GM21360 (cell line): ENCODE results near the gene SOX11.
"Not testable (repeated sequence)": the region's sequence is repeated elsewhere in the genome, so short reads cannot be mapped to it uniquely, and the experiment has no call there.

Source experiments
- ATAC-seq: cut with Tn5 transposase; IDR thresholded peaks from one replicate; pipeline ENCODE4 v1.9.1; 2021; ENCODE audit warnings: mild to moderate bottlenecking, moderate library complexity; ENCODE audit not compliant: unreplicated experiment

SOX11 gene

DNA sequence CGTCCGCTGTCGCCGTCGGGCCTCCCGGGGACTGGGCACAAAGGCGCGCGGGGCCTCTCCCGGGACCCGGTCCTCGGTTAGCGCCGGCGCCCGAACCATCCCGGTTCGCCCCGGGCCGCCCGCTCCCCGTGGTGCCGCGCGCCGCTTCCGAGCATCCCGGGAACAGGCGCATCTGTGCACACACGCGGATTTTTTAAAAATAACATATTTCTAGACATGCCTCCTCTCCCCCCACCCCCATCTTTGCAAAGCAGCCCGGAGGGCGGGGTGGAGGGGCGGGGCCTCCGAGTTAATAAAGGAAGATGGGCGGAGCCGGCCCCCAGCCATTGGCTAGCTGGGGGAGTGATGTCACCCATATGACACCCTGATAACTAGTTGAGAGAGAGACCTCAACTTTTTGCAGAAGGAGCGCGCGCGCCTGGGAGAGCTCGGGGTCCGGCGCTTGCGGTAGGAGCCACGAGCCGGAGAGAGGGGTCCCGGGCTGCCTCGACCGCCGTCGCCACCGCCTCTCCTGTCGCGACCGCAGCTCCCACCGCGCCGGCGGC, at the start of gene SOX11:
Gene SOX11, plus strand, starts transcription at position 400 of the 545 bp plus-strand sequence. CDS start 338 bp downstream, outside the sequence.
- no peak for ATAC-seq

DNA sequence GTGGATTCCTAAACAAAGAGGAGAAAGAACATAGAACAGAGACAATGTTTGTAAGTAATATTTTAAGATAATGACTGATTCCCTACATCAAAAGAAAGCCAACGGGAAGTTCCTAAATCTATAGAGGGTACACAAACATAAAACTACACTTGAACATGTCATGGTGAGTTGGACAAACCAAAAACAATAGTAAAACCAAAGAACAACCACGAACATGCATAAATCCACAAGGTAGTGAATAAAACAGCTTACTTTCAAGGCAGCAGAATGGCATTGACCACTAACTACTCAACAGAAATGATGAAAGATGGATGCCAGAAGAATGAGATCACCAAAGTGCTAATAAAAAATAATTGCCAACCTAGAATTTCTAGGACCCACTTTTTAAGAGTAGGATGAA, 39.5 kb upstream of the SOX11 start:
- ATAC-seq: not testable (repeated sequence)

GRCh38 chr2:5653756-5654155, 38.4 kb upstream of the SOX11 start:
- ATAC-seq: not testable (repeated sequence)

- no peak for ATAC-seq
Observed at GRCh38 chr2:5657231-5657630, 35.0 kb upstream of the SOX11 start.

DNA sequence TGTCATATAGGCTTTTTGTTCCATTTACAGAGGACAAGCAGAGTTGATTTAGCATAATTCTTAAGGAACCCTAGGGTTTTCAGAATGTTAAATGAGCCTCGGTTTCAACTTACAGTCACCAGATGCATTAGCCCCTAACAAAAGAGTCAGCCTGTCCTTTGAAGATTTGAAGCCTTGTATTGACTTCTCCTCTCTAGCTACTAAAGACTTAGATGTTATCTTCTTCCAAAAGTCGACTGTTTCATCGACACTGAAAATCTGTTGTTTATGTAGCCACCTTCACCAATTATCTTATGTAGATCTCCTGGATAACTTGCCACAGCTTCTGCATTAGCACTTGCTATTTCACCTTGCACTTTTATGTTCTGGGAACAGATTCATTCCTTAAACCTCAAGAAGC, 31.6 kb upstream of the SOX11 start:
- no peak for ATAC-seq

DNA sequence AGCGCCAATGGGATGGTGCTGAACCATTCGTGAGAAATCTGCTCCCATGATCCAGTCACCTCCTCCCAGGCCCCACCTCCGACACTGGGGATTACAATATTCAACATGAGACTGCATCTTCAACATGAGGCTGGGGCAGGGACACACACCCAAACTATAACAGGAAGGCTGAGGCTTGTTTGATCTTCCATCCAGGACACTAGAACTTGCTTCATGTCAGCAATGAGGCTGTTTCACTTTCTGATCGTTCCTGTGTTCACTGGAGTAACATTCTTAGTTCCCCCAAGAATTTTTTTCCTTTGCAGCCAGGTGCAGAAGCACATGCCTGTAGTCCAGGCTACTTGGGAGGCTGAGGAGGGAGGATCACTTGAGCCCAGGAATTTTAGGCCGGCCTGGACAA, 30.8 kb upstream of the SOX11 start:
- ATAC-seq: no peak

GRCh38 chr2:5664278-5664681, 27.9 kb upstream of the SOX11 start:
- no peak for ATAC-seq

DNA sequence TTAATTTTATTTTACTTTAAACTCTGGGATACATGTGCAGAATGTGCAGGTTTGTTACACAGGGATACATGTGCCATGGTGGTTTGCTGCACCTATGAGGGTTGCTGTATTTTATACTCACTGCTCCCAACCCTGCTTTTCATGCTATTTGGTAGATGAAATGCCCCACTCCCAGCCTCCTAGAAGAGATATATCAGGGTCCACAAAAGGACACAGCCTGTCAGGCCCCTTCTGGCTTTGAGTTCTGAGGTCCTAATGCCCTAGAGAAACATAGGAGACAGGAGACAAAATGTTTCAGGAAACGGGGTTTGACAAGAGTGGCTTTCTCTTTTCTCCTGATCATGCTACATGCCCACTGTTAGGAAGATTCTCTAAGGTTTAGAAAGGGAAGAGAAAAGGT, 27.1 kb upstream of the SOX11 start:
- ATAC-seq: no peak

GRCh38 chr2:5666798-5667197, 25.4 kb upstream of the SOX11 start:
- no peak for ATAC-seq

DNA sequence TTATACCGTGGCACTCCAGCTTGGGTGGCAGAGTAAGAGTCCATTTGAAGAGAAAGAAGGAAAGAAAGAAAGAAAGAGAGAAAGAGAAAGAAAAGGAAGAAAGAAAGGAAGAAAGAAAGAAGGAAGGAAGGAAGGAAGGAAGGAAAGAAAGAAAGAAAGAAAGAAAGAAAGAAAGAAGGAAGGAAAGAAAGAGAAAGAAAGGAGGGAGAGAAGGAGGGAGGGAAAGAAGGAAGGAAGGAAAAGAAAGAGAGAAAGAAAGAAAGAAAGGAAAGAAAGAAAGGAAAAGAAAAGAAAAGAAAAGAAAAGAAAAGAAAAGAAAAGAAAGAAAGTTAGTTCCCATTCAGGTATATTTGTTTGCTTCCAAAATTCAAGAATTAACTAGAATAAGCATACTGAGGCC, 24.5 kb upstream of the SOX11 start:
- not testable (repeated sequence) for ATAC-seq

GRCh38 chr2:5668682-5669250, 23.4 kb upstream of the SOX11 start:
- no peak for ATAC-seq

DNA sequence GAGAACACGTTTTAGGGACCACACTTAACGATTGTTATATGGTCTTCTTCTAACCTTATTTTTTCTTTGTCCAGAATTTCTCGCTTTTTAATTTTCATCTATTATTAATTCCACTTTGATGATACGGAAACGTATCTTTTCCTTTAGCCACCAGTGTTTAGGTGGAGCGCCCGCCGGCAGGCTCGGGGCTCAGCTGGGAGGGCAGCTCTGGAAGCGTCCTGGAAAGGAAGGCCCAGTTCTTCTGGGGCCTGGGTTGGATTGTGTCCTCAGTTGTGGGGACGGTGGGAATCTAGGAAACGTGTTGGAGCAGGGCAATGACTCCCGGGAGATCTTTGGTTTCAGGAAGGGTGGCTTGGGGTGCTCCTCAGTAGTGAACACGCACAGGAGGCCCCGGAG, 19.4 kb upstream of the SOX11 start:
- no peak for ATAC-seq

DNA sequence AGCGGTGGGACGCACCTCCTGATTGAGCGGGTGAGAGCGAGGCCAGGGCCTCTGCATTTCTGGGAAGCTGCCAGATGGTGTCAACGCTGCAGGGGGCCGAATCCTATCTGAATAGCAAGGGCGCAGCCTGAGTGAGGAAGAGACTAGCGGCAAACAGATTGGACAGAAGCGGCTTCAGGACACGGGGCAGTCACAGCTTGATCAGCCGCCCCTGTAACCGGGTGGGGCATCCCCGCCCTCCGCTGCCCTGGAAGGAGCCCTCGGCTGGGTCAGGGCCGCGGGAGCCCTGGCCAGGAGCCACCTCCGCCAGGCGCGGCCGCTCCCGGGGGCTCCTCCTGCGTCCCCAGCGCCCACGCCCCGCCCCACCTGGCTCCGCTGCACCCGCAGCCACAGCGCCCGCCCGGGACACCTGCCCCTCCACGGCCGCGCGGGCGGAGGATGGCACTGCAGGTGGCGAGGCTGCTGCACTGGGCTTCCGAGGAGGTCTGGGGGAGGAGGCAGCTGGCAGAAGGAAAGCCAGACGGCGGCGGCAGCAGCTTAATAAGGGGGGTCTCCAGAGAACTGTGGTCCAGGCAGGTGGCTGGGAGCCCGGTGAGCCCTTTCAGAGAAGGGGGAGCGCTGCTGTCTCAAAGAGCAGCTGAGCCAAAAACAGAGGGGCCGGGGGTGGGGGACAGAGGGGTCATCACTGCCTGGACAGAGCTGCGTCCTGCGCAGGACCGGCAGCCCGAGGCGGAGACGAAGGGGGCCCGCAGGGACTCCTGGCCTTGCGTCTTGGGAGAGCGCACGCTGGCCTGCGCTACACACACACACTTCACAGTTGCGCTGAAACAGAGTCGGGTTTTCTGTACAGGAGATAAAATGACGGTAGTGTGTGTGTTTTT, 18.8 kb upstream of the SOX11 start:
- ATAC-seq: no peak

DNA sequence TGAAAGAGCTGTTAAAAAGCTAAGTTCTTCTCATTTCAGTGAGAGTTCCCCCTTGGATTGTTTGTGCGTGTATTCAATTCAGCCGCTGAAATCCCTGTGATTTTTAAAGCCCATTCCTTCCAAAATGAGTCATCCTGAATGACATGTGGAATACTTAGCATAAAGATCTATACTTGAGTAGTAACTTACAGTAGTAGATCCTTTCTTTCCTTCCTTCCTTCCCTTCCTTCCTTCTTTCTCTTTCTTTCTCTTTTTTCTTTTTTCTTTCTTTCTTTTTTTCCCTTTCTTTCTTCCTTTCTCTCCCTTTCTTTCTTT, 18.2 kb upstream of the SOX11 start:
- no peak for ATAC-seq

DNA sequence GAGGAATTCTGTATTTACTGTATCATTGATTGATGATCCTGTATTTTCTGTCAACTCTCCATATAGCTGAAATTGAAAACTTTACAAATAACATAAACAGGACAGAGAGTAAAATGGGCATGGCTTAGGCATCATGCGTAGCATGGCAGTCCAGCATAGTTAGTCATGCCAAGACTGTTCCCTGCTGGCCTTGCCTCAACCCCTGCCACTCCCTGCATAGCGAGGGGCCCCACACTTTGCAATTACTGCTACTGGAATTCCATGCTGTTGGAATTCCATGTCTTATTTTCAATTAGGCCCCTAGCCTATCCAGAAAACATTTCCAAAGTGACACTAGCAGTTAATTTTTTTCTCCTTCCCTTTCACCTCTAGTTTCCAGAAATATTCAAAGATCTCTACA, 15.1 kb upstream of the SOX11 start:
- ATAC-seq: no peak

DNA sequence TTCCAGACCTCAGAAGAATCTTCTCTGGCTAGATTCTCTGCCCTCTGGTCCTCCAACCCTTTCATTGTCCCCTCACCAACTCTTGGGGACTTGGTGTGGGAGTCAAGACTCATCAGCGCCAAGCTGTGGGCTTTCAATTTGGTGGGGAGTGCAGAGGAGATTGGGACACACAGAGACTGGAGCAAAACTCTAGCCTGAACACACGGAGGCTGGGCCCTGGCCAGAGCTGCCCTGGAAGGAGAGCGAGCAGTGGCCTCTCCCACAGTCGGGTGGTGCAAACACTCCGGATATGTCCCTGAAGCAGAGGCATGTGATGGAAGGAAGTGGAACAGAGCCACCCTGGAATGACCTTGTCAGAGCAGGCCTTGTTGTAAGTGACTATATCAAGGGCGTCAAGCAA, 8.7 kb upstream of the SOX11 start:
- no peak for ATAC-seq

GRCh38 chr2:5685225-5685624, 7.0 kb upstream of the SOX11 start:
- no peak for ATAC-seq

DNA sequence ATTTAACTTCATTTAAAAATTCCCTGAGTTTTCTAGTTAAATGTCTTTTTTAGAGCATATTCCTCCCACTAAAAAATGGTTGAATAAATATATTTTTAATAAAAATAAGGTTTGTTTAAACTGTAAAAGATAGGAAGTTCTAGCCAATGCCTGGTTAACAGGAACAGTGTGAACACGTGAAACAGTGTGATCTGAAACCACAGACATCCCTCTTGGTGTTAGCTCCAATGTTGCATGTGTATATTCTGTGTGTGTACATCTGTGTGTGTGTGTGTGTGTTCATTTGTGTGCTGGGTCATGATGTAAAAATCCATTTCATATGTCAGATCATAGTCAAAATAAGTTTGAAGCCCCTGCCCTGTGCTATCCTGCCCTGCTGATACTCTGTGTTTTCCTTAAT, 6.1 kb upstream of the SOX11 start:
- no peak for ATAC-seq

DNA sequence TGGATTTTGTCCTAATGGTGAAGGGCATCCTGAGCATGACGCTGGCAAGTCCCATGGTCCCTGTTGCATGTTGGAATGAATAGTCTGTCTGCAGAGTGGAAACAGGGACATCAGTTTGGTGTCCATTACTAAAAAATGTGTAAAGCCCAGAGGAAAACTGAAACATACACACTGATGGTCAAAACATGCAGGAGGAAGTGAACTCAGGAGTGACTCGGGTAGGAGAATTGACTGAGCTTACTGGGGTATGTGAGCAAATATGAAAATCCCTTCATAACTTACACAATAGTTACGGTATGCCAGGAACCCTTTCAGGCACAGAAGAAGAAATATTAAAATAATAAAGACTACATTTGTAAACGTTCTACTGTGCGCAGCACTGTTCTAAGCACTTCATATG, 5.6 kb upstream of the SOX11 start:
- no peak for ATAC-seq

DNA sequence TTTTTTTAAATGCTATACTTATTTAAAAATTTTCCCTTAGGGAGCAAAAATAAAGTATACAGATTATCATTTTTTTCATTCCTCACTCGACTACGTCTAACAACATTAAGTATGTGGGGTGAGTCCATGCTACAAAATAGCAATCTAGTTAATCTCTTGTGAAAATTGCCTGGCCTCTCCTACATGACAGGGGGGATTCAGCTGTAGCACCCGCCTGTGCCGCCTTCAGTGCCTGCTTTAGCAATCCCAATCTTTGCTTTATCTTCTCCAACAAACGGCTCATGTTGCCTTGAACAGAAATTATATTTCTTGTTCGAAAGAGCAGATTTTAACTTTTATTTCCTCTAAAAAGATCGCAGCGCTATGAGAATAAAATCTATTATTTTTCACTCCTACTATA, 2.4 kb upstream of the SOX11 start:
- ATAC-seq: no peak

DNA sequence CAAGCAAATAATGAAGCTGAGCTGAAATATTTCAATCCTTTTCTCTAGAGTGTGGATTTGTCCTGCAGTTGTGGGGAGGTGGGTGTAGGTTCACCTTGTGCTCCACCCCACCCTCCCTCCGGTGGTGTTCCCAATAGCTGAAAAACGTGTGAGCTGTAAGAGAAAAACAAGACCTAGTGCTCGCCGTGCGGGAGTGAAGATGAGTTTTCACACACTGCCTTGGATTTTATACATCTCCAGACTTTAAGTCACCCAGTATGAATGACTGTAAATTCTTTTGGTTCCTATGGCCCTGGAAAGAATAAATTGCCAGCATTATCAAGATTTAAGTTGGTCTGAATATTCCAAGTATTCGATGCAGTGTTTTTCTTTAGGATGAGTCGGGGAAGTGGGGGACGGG, 1.9 kb upstream of the SOX11 start:
- ATAC-seq: no peak

DNA sequence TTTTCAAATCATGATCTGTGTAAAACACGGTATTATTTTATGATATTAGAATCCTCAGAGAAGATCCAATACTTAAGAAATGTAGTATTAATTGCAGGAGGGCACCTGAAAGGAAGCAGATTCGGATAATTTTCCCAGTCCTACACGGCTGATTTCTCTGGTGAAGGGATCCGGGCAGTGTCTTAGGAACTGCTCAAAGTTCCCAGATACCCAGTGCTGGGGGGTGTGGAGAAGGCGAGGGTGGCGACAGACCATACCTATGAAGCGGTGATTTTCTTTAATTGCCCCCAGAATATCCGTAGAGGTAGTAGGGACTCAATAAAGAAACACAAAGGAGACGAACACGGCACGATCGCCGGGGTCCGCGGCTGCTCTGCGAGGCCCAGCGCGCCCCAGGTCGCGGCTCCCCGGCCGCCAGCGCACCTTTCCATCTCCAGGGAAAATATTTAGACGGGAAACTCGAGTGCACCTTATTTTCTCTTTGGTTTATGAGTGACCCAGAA, 1.4 kb upstream of the SOX11 start:
- no peak for ATAC-seq
